K562 (cell line): ENCODE measurements around the gene DHX32.
"Not testable (repeated sequence)": the region's sequence is repeated elsewhere in the genome, so short reads cannot be mapped to it uniquely, and the experiment has no call there.

Source experiments
- ATF3 ChIP-seq, 2 experiments: fragments of 450-650 bp in 1 of 2; sonication (generic) in 1 of 2; formaldehyde crosslinking in 1 of 2; IDR thresholded peaks in 1 of 2; conservative IDR thresholded peaks in 1 of 2; 2 replicates each; pipeline versions ENCODE4 v1.6.1 to v1.8.1; 2016 to 2023; ENCODE audit warnings: mild to moderate bottlenecking in 2 of 2, moderate library complexity in 2 of 2, inconsistent platforms in 1 of 2, missing genetic modification reagents in 1 of 2
- EP300 ChIP-seq: IDR thresholded peaks from 2 replicates; pipeline ENCODE4 v1.6.1; 2012; ENCODE audit warnings: low read length, improper control_type of control experiment
- POLR2A ChIP-seq: fragments of 450-650 bp; conservative IDR thresholded peaks from 2 replicates; pipeline ENCODE4 v1.6.1; 2016
- POLR2AphosphoS5 ChIP-seq: IDR thresholded peaks from 2 replicates; pipeline ENCODE4 v1.6.1; 2011; ENCODE audit warnings: mild to moderate bottlenecking, low read depth, low read length, moderate library complexity; ENCODE audit not compliant: control insufficient read depth, insufficient read depth
- RFX5 ChIP-seq: IDR thresholded peaks from 2 replicates; pipeline ENCODE4 v1.6.1; 2011; ENCODE audit warnings: low read depth, mild to moderate bottlenecking, improper control_type of control experiment, low read length
- SIX5 ChIP-seq, 2 experiments: IDR thresholded peaks; 2 replicates each; pipeline ENCODE4 v1.6.1; 2011; ENCODE audit warnings: low read length in 2 of 2, borderline replicate concordance in 1 of 2, low read depth in 1 of 2, mild to moderate bottlenecking in 1 of 2, moderate library complexity in 1 of 2; ENCODE audit not compliant: insufficient read depth in 1 of 2
- SNIP1 ChIP-seq: fragments of 450-650 bp; IDR thresholded peaks from 2 replicates; pipeline ENCODE4 v1.7.1; 2017; ENCODE audit warnings: low read depth, mild to moderate bottlenecking
- USF2 ChIP-seq: sonication (generic); formaldehyde crosslinking; IDR thresholded peaks from 2 replicates; pipeline ENCODE4 v1.5.0; 2020; ENCODE audit warnings: missing genetic modification reagents
- YY1 ChIP-seq, 3 experiments: IDR thresholded peaks; 2 replicates each; pipeline ENCODE4 v1.6.1; 2011; ENCODE audit warnings: low read length in 2 of 3, mild to moderate bottlenecking in 2 of 3, moderate library complexity in 2 of 3, borderline replicate concordance in 1 of 3, control low read depth in 1 of 3, low read depth in 1 of 3; ENCODE audit not compliant: insufficient read depth in 3 of 3, insufficient replicate concordance in 2 of 3, control insufficient read depth in 1 of 3, insufficient read length in 1 of 3; ENCODE audit errors: extremely low read depth in 1 of 3
- ZNF408 ChIP-seq: fragments of 250-450 bp; sonication (Bioruptor Pico); IDR thresholded peaks from 2 replicates; pipeline ENCODE4 v1.4.0; 2020; ENCODE audit warnings: low read depth, mild to moderate bottlenecking, moderate library complexity

- not testable (repeated sequence) for TF ChIP-seq RFX5; POLR2A; POLR2AphosphoS5; ATF3 (IDR thresholded peaks at IDR 0.05); ATF3 (CRISPR knock-in tag; conservative IDR thresholded peaks at IDR 0.05); EP300; USF2 (CRISPR knock-in tag); ZNF408; SNIP1; SIX5 (IDR thresholded peaks at IDR 0.05; ENCODE audit: borderline replicate concordance in 1 of 2, insufficient read depth in 1 of 2, low read depth in 1 of 2, low read length in 2 of 2); YY1 (IDR thresholded peaks at IDR 0.05; ENCODE audit: borderline replicate concordance in 1 of 3, control insufficient read depth in 1 of 3, extremely low read depth in 1 of 3, insufficient read depth in 3 of 3, insufficient read length in 1 of 3, insufficient replicate concordance in 2 of 3, low read depth in 1 of 3, low read length in 2 of 3)
Observed at GRCh38 chr10:125895130-125896087, 14.3 kb upstream of the DHX32 start.
